ENCODE measurements around the gene MSL1.

The MSL1 gene

DNA sequence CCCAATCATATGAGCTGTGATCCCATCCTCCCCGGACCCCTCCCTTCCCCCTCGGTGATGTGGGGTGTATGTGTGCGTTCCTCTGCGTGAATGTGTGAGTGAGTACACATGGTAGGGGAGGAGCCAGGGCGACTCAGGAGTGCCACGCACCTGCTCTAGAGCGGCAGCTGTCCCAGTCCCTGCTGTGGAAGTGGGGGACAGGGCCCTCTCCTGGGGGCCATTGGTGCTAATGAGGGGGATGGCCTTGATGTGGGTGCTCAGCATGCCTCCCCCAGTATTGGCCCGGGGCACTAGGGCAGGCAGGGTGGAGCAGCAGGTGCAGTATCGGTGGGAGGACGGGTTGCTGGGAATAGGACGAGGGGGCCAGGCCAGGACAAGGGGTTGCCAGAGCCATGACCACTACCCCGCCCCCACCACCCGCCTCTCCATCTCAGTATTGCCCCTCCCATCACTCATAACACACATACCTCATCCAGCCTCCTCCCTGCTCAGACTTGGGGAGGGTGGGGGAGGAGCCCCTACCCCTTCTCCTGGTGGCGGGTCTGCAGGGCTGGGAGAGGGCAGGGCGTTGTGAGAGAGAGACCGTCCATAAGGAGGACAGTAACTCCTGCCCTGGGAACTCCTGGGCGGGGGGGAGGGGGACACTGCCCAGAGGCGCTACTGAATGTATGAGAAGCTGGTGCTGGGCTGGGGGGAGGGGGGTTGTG is 29.9 kb upstream of the MSL1 start:
- peak in 2 of 3 experiments; percentile 52 to 70 for DNase-seq

DNA sequence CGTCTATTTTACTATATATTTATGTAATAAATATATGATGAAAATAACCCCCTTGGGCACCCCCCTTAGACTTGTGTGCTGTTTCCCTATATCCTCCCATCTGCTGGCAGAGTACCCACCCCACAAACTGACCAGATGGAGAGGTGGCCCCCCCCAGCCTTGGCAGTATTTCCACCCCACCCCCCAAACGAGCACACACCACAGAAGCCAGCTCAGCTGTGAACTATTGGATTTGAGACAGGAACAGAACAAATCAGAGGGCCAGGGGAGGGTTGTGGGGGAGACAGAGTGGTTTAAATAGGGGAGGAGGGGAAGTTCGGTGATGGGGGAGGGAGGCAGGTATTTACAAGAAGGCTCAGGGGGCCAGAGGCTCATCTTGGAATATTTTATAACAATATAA is 29.2 kb upstream of the MSL1 start:
- no peak for DNase-seq

DNA sequence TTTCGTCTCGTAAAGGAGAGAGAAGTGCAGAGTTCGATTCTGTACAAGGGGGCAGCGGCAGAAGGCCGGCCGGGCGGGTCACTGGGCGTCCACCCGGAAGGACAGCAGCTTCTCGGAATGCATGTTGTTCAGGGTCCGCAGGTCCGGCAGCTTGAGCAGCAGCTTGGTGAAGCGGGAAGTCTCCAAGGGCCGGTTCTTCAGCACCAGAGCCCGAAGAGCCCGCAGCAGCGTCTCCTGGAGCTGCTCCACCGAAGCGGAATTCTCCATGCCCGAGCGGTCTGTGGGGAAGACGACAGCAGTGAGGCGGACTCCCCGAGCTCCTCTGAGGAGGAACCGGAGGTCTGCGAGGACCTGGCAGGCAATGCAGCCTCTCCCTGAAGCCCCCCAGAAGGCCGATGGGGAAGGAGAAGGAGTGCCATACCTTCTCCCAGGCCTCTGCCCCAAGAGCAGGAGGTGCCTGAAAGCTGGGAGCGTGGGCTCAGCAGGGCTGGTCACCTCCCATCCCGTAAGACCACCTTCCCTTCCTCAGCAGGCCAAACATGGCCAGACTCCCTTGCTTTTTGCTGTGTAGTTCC is 28.7 kb upstream of the MSL1 start:
- DNase-seq = no peak

DNA sequence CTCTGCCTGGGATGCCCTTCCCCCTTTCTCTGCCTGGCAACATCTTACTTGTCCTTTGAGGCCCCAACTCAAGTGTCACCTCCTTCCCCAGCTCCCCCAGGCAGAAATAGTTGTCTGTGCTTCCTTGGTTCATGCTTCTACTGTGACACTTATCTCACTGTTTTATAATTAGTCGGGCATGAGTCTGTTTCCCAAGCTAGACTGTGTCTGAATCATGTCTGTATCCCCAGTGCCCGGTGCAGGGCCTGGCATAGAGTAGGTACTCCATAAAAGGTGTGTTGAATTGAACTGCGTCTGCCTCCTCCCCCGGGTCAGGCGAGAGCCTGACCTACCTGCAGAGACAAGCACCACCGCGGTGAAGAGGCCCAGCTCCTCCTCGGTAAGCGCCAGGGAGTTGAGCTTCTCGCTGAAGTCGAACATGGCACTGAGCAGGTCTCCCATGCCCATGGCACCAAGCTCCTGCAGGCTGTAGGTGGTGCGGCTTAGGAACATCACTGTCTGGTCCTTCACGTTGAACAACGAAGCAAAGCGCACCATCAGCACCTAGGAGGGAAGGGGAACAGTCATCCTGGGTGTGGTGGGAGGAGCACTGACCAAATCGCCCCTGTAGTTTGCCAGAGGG is 28.1 kb upstream of the MSL1 start:
- DNase-seq = no peak

DNA sequence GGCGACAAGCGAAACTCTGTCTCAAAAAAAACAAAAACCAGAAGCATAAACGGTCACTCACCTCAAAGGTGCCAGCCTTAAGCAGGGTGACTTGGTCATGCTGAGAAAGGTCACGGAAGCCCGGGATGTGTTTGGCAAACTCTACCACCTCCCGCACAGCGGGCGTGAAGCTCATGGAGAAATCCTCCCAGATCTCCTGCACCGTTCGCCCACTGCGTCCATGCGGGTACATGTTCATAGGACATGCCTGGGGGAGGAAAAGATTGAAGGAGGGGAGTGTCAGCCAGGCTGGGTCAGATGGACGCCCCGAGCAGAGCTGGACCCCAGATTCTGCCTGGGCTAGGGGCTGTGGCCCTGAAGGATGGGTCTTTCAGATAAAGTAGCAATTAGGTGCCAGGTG is 26.9 kb upstream of the MSL1 start:
- no peak for DNase-seq

DNA sequence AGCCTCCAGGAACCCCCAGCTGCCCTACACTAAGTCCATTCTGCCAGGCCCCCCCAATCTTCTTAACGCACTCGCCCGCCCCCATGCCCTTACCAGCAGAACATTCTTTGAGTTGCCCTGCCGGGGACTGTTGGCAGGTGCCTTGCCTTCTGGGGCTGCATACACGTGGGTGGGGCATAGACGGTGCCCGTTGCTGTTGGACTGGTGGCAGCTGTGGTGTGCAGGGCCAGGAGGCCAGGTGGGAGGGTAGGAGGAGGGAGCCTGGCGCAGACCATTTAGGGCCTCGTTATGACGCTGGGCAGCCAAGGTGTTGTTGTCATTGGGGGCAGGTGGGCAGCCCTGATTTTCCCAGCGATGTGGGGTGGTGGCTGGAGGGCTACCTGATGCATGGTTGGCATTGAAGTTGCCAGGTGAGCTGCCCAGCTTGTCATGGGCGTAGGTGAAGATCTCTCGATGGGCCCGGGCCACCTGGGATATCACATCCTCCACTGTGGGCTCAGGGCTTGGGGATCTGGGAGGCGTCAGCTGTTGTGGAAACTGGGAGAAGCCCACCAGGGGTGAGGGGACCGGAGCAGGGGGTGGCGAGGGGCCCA is 26.3 kb upstream of the MSL1 start:
- no peak for DNase-seq

DNA sequence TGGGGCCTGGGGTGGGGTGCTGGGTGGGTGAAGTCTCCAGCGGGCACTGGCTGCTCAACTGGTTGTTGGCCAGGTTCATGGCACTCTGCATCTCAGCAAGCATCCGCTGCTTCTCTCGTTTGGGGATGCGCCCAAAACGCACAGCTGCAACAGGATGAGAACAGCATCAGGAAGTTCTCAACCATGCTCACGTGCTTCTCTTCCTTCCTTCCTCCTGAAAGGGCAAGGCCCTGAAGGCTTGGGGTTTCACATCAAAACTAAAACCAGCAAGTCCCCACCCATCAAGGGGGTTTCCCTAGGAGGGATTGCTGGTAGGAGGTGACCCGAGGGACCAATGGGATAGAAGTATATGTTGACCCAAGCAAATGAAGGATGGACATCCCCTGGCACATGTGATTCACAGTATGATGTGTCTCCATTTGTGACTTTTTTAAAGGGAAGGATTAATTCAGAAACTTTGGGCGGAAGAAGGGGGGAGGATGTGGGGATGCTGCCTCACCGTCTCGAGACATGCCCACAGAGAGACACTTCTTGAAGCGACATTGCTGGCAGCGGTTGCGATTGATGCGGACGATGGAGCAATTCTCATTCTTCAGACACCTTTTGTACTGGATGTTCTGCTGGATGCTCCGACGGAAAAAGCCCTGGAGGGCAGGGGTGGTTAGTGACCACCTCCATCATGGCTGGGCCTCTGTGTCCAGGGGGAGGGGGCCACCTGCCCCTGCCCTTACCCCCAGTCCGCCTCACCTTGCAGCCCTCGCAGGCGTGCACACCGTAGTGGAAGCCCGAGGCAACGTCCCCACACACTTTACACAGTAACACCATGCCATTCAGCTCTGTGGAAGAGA is 25.6 kb upstream of the MSL1 start:
- DNase-seq = no peak

DNA sequence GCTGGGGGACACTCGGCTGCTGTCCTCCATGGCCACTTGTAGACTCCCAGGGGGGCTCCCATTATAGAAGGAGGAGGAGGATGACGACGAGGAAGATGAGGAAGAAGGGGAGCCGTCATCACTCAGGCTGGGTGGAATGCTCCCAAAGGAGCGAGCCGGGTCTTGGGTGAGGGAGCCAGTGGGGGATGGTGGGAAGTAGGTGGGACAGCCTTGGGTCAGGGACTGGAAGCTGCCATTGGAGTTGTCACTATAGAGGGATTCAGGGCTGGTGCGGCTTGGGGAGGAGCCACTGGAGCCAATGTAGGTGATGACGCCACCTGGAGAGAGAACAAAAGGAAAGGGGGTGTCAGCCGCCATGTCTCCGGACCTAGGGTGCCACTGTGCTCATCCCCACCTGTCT is 24.7 kb upstream of the MSL1 start:
- DNase-seq = no peak

DNA sequence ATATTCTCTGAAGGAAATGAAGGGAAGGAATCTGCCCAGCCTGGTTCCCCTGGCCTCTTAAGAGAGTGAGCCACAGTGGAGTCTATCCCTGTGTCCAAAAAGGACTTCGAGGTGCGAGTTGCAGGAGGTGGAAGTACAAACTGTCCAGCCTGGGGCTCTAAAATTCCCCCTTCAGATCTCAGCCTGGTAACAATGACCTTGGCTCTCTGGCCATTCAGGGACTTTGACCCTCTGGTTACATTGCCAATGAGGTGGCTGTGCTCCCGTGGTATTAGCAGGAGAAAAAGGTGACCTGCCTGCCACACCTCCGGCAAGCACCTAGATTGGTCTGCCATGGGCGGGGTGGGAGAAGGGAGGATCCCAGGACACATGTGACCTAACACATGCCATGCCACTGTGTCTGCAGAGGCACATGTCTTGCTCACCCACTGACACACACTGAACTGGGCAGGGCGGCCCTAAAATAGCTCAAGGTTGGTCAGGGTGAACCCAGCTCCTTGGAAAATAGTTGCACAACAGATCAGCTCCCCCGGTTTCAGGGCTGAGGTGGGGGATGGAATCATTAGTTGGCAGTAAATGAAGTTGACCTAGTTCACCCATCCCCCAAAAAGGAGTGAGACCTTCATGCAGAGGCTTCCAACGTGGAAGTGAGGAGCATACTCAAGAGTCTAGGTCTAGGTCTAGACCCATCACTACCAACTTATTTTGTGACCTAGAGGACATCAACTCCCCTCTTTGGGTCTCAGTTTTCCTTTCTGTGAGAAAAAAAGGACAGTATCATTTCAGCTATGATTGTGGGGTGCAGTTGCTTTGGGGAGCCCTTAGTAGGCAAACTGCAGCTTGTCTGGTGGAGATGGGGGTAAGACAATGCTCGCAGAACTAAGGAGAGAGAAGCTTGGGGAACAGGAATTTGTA is 23.6 kb upstream of the MSL1 start:
- DNase-seq = peak in 1 of 3 experiments; percentile 49

DNA sequence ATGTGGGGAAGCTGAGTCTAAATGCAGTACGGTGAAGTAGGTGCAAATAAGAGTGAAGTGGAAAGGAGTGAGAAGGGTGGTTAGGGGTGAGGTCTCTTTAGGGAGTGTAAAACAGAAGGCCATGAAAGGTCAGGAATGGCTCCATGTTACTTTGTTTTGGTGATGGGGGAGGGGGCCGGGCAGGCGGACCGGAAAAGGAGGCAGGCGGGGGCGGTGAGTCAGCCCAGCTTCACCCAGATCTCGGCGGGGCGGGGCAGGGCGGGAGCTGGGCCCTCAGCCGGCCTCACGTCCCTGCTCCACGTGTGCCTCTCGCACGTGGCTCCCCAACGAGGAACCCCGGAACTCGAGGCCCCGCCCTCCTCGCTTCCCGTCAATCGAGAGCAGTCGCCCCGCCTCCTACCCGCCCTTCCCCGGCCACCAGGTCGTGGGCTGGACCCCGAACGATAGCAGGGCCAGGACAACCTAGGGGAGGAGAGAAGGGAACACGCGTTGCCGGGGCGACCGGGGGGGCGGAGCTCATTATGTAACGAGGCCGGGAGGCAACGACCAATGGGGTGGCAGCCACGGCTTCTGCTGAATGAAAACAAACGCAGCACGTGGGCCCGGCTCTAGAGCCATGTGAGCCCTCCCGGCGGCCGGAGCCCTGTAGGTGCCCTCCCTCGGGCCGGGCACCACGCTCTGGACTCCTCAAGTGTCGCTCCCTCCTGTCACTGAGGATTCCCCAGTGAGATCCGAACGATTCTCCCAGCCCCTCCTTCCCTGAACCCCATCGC is 22.7 kb upstream of the MSL1 start:
- DNase-seq = peak; percentile 94 to 99 (median 99)

DNA sequence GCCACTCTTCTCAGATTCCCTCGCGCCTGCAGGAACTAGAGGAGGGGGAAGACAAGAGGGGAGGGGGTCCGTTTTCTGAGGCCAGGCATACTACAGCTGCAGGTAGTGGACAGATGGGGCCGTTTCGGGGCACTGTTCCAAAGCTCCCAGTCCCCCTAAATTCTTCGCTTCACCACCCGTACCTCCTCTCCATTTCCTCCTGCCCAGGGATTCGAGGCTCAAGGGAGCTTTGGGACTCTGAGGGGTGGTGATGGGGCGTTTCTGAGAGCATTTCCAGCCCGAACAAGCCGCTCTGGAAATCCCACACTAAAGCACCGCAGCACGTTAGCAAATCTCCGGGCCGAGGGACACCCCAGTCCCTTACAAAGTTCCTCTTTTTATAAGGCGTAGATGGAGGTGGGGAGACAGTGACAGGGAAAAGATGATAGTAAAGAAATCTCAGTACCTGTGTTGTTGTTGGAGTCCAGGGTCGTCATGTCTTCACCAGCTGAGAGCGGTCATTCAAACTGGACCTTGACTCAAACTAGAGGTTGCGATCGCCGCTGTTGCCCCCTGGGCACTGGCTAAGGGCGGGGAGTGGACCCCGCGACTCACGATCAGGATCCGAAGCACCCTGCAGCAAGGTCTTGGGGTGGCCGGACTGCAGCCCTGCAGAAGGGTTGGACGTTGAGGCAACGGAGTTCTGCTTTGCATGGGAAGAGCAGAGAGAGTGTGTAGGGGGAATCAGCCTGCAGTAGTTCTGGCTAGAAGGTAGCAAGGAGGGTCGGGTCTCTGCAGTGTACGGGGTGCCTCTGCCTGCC is 22.0 kb upstream of the MSL1 start:
- no peak for DNase-seq

DNA sequence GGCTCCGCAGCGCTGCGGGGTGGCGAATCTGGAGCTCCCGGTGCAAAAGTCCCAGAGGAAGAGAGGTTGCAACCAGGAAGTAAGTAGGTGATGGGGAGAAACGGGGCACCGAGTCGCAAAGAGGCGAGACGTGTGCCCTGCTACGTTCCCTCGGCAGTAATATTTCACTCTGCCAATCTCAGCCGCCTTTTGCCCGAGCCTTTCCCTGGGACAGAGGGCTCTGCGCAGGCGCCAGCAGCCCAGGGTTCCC is 21.4 kb upstream of the MSL1 start, which contains the start of gene NR1D1:
TSS of gene NR1D1 (minus strand) at position 171 of the 250 bp plus-strand sequence. CDS start 495 bp downstream, outside the sequence.
- DNase-seq = no peak

DNA sequence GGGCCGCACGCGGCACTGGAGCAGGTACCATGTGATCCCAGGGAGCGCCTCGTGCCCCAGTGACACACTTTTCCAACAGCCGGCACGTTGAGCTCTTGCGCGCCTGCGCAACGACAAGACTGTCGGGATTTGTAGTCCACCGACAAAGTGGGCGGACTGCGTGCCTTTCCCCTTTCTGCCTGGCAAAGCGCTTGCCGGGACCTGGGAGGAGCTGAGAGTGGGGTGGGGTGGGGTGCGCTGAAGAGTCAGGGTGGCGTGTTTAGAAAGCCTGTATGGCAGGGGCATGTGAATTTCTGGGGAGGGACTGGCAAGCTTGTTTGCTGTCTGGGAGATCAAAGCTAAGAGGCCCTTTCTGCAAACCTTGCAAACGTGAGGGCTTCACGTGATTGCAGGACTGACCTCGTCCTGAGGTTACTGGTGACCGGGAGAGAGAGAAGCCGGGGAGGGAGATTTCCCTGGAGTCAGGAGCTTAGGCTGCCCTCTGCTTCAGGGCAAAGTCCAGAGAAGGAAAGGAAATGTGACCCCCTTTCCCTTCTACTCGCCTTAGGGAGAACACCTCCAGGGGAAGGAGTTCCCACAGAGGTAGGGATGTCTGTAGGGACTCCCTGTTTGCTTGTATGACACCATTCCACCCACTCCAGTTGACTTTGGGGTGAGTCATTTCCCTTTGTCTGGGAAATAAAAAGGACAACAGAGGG is 21.0 kb upstream of the MSL1 start:
- peak; percentile 91 to 97 (median 96) for DNase-seq

DNA sequence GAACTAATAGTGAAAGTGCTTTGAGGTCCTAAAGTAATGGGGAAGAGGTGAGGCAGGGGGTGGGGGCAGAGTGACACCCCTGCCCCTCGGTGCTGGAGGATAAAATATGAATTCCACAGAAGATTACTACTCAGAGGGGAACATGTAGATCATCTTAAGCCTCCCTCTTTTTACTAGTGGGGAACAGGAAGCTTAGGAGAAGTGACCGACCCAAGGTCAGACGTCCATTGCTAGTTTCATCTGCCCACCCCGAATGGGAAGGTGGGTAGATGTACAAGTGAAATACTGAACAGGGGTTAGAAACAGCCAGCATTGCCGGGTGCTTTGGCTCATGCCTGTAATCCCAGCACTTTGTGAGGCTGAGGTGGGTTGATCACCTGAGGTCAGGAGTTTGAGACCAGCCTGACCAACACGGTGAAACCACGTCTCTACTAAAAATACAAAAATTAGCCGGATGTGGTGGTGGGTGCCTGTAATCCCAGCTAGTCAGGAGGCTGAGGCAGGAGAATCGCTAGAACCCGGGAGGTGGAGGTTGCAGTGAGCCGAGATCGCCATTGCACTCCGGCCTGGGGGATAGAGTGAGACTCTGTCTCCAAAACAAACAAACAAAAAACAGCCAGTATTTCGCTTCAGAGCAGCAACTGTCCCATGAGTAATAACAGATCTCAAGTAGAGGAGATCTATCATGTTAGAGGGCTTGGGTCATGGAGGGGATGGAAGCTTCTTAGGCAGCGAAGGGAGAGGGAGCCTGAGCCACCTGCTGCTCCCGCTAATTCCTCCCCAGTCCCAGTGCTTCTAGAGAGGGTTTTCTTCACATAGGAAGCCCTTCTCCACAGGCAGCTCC is 20.2 kb upstream of the MSL1 start:
- no peak for DNase-seq

DNA sequence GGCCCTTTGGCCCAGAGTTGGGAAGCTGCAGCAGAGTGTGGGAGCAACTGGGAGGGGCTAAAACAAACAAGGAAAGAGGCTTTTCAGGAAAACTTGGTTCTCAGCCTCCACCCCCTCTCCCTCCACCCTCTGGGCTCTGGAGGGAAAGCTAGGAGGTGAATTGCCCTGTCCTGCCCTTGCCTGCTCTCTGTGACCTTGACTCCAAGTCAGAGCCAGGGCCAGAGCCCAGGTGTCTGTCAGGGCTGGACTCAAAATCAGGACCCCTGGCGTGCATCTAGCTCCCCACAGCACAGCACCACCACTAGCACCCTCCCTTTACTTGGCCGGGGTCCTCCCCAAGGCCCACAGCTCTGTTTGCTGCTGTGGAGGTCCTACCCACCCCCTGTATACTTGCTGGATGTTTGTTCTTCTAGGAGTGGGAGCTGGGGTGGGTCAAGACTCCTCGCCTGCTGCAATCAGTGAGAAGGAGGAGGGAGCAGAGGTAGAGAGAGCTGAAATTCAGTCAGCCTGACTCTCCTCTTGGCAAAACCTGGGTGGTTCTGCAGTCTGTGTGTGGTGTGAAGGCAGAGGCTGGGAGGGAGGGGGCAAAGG is 18.6 kb upstream of the MSL1 start:
- DNase-seq = no peak

DNA sequence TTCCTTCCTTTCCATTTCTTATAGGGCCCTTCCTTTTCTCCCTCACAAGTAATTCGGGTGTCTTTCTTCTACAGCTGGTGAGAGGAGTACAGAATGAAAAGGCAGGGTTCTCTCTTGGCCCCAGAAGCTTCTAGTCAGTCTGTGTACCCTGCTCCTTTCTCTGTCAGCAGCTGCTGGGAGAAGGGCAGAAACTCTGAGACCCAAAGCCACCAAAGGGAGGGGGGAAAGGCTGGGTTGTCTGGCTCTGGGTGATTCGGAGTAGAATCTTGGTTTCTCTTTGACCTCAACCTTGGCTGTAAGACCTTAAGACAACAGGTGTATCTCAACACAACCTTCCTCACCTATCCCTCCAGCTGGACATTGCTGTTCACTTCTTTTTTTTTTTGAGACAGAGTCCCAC is 18.1 kb upstream of the MSL1 start:
- DNase-seq = no peak

DNA sequence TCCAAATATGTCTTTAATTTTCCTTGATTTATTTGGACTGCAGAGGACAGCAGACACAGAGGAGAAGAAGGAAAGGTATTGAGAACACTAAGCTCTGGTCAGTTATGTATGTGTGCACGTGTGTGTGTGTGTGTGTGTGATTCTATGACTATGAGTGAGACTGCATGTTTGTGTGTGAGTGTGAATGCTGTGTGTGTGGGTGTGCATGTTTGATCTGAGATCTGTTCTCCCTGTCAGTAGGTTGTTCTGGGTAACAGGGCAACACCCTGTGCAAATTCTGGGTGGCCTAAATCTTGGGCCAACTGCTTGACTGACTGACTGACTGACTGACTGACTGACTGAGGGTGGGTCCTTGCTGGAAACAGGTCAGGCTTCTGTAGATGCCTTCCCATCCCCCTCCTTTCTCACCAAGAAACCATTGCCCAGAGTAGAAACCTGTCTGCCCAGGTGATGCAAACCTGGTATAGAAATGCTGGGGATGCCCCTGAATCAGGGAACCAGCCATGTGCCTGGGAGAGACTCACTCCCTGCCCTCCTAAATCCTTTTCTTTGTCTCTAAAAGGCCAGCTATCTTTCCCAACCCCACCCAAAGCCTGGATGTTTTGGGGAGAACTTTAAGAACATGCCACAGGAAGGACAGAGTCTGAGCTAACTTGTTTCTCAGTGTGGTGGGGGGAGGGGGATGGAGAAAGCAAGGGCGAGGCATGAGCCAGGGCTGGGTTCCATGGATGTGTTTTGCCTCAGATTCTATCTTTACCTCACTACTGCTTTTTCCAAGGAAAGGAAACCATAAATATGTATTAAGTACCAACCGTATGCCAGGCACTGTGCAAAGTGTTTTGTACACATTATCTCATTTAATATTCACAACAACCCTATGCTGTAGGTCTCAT is 16.9 kb upstream of the MSL1 start:
- DNase-seq = no peak
